Ecto neural progenitor cell (in vitro differentiated cells): Measurements from ENCODE around the gene ATF6B.
"Not testable (repeated sequence)": the region's sequence is repeated elsewhere in the genome, so short reads cannot be mapped to it uniquely, and the experiment has no call there.

Experiments used
- DNase-seq: peaks from one replicate; pipeline ENCODE4 v3.0.0-alpha.2; 2018; ENCODE audit warnings: low spot score

The ATF6B gene

GRCh38 chr6:32107406-32107805 is 20.6 kb downstream of the ATF6B start:
- DNase-seq = no peak

- DNase-seq = no peak
Observed at GRCh38 chr6:32105433-32105832, 22.6 kb downstream of the ATF6B start.

DNA sequence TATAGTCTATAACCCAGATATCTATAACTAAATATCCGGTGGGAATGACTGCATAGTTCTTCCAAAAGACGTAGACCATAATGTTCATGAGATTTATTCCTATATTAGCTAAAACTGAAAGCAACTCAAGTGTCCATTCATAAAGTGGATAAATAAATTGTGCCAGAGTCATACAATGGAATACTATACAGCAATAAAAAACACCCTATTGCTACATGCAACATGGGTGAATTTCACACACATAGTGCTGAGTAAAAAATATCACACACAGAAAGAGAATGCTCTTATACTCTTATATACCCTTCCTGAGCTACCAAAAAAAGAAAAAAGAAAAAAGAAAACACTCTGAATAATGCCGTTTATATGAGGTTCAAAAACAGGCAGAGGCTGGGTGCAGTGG is 25.8 kb downstream of the ATF6B start:
- DNase-seq = no peak

DNA sequence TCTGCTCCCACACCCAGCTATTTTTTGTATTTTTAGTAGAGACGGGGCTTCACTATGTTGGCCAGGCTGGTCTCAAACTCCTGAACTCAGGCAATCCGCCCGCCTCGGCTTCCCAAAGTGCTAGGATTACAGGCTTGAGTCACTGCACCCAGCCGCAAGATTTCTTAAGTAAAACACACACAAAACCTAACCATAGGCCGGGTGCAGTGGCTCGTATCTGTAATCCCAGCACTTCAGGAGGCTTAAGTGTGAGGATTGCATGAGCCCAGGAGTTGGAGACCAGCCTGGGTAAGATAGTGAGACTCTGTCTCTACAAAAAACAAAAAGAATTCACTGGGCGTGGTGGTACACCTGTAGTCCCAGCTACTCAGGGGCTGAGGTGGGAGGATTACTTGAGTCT is 27.8 kb downstream of the ATF6B start:
- DNase-seq = not testable (repeated sequence)

GRCh38 chr6:32097364-32097763 is 30.7 kb downstream of the ATF6B start:
- no peak for DNase-seq

DNA sequence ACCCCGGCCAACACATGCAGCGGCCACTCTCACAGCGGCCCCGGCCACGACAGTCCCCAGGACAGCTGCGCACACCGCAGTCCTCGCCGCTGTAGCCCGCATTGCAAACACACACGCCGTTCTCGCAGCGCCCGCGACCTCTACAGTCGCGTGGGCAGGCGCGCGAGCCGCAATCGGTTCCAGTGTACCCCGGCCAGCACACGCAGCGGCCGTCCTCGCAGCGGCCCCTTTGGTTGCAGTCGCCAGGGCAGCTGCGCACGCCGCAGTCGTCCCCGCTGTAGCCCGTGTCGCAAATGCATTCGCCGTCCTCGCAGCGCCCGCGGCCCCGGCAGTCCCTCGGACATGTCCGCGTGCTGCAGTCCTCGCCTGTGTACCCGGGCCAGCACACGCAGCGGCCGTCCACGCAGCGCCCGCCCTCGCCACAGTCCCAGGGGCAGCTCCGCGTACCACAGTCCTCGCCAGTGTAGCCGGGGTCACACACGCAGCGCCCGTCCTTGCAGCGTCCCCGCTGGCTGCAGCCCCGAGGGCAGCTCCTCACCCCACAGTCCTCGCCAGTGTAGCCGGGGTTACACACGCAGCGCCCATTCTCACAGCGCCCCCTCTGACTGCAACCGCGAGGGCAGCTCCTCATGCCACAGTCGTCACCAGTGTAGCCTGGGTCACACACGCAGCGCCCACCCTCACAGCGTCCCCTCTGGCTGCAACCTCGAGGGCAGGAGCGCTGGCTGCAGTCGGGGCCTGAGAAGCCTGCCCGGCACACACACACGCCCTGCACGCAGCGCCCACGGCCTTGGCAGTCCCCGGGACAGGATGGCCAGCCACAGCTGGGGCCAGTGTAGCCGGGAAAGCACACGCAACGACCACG is 31.4 kb downstream of the ATF6B start:
- no peak for DNase-seq

DNA sequence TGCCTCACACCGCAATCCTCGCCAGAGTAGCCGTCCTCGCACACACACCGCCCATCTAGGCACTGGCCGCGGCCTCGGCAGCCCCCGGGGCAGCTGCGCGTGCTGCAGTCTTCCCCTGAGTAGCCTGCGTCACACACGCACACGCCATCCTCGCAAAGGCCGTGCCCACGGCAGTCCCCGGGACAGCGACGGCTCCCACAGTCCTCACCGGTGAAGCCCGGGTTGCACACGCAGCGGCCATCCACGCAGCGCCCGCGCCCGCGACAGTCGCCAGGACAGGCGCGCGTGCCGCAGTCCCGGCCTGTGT is 32.0 kb downstream of the ATF6B start:
- no peak for DNase-seq

DNA sequence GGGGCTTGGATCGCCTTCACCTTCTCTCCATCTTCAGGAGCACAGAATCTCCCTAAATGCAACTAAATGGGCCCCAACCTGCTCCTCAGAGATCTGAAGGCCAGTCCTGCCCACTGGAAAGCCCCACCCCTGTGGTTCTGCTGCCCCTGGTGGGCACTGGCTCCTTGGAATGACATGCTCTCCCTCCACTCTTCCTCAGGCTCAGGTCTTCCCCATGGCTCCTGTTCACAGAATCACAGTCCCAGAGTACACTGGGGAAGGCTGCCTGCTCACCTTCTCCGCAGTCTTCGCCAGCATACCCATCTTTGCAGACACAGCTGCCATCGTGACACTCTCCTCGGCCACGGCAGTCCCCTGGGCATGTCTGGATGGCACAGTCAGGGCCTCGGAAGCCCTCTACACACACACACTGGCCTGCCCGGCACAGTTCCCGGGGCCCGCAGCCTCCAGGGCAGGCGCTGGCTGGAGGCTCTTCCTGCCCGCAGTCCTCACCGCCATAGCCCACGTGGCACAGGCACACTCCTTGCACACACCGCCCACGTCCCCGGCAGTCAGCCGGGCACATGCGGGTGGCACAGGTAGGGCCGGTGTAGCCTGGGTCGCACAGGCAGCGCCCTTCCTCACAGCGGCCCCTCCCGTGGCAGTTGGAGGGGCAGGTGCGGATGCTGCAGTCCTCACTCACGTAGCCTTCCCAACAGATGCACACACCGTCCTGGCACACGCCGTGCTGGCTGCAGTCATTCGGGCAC is 32.5 kb downstream of the ATF6B start:
- no peak for DNase-seq

DNA sequence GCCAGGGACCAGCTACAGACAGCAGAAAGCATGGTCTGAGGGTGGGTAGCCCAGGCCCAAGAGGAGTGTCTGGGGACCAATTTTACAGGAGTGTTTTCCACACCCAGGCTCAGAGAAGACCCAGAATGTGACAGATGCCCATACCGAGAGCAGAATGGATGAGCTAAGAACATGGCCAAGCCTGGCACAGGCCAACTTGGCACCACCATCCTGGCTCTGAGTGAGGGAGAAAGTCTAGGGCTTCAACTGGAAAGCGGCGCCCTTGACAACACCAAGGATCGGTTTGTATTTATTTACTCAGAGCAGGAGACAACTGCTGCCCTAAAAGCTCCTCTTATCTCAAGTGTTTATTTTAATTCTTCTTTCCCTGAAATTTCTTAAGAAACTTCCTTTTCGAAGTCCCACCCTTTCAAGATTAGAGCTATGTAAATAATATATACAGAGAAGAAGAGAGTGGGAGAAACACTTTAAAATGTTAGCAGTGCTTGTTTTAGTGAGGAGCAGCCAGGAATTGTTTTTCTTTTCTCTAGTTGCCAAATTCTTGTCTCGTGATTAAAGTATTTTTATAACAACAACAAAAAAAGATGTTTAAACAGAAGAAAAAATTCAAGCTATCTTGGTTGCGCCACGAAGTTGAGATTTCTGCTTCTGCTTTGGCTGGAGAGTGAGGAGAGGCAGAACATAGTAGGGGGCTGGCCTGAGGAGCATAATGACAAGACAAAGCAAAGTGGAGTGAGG is 35.1 kb downstream of the ATF6B start:
- no peak for DNase-seq

GRCh38 chr6:32089082-32089828 is 38.8 kb downstream of the ATF6B start:
- DNase-seq = no peak

DNA sequence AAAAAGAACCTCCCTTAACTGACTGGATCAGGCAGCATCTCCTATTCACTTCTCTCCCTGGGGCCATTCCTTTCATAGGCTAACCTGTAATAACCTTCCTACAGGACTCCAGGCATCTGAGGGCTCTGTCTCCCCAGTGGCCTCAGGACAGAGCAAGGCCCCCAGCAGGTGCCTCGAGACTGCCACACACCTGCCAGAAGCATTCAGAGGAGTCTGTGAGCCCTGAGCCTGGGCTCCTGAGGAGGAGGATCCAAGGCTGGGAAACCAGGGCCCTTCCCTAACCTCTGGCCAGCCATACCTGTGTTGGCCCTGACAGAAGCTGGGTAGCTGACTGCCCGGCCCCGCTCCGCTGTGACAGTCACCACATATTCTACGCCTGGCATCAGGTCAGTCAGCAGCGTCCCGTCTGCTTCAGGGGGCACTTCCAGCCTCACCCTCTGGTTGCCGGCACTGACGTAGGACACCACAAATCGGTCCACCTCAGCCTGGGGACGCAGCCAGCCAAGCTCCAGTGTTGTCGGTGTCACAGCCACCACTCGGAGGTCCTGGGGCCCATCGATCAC is 39.5 kb downstream of the ATF6B start:
- no peak for DNase-seq

DNA sequence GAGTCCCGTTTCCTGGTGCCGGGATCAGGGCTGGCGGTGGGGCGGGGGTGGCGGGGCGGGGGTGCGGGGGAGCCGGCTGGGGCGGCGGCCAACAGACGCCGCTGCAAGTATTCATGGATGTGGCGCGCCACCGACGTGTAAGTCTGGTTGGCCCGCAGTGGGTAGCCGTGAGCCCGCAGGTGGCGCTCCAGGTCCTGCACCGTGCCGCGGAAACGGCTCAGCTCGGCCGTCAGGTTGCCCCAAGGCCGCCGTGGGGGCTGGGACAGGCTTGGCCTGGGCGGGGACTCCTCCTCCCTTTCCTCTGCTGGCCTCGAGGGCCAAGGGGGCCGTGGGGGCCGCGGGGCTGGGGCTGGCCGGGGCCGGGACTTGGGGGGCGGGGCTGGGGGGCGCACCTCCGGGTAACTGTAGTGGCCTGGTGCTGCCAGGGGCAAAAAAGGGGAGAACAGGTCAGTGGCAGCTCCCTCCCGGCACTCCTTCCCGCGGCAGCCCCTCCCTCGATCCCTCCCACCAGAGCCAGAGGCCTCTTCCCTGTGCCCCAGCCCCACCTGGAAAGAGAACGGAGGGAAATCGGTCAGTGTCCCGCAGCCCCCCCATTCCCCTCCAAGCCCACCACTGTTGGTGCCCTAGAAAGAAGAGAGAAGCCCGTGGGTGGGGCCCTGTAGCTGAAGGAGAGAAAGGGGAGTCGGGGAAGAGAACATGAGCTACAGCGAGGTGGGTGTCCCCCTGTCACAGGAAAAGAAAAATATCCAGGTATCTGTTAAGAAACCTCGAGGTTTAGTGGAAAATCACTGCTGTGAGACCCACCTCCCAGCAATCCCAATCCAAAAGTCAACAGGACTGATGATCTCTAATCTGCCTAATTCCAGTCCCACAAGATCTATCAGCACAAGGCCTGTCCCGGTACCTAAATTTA is 40.2 kb downstream of the ATF6B start:
- DNase-seq = peak; percentile 88

GRCh38 chr6:32086661-32087573 is 41.1 kb downstream of the ATF6B start:
- no peak for DNase-seq

DNA sequence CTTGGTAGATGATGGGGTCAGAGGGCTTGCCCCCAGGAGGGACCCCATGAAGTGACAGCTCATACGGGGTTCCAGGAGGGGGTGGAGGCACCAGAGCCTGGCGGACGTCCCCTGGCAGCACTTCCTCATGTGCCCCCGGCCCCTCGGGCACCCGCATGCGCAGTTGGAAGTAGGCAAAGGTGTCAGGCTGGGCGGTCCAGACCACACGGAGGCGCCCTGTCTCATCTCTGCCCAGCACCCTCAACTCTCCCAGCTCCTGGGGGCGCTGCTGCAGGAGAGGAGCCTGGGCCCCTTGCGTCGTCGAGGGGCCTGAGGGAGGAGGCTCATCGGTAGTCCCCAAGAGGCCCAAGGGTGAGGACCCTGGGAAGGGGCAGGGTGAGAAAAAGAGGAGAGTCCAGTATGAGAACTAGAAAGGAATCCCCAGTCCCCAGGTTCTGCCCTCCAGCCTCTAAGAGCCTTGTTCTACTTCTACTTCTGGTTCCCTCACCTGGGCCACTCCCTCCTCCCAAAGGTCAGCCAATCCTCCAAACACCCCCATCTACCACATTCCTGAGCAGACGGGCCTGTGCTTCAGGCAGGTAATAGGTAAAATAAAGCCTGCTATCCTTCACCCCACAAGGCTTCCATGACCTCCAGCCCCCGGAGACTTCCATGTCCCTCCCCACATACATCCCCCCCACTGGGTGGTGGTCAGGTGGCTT is 42.1 kb downstream of the ATF6B start:
- DNase-seq = no peak

- no peak for DNase-seq
Observed at GRCh38 chr6:32084780-32085179, 43.3 kb downstream of the ATF6B start.

GRCh38 chr6:32083812-32084768 is 44.0 kb downstream of the ATF6B start:
- DNase-seq = no peak

DNA sequence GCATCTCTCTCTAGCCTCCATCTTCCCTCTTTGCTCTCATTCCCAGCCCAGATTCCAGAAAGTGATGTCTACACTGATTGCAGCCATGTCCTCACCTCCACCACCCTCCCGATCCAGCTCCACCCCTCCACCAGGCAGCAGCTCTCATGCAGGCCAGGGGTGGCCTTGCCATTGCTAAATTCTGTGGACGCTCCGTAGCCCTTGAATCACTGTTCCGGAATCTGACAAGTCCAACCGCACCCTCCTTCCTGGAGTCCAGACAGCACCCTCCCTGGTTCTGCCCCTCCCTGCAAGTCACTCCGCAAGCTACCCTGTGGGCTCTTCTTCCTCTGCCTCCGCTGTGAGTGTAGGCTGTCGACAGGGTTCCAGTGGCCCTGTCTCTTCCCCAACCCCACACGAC is 45.1 kb downstream of the ATF6B start:
- no peak for DNase-seq

DNA sequence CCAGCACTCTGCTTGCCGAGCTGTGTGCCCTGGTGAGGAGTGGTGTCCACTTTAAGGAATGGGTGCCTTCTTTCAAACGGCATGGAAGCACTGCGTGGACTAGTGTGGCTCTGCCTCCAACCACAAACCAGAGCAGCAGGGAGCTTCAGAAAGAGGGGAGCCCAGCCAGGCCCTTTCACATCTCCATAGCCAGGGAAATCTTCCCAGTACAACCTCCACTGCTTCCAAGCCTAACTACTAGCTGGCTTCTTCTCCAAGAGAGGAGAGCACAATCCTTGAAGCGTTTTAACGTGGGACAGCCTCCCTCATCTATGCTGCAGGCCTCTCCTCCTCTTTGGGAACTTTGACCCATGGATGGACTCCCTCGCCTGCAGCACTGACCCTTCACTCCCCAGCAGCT is 45.6 kb downstream of the ATF6B start:
- no peak for DNase-seq
